WTC11 (cell line): Measurements from ENCODE around the gene HPSE2. TPM values are rescaled to one million over a fixed set of nuclear protein-coding genes. Genes with fewer than 3 reads are reported as not detected.

ENCODE experiments used
- ATAC-seq: fragments of 200-7000 bp; cut with Tn5 transposase; 2 replicates; pipeline ENCODE4 v1.10.0; 2021; ENCODE audit warnings: mild to moderate bottlenecking, moderate library complexity
- CTCF ChIA-PET: fragments of 300-600 bp; sonication (Branson Sonifier 250); formaldehyde crosslinking; loops from one replicate; lab custom pipeline; 2021; ENCODE audit warnings: antibody characterized with exemption; lab: Charles Lee
- POLR2A ChIA-PET: fragments of 350-600 bp; sonication (Branson Sonifier 250); formaldehyde crosslinking; loops from one replicate; lab custom pipeline; 2021; ENCODE audit warnings: antibody characterized with exemption; lab: Charles Lee
- DNase-seq: peaks from one replicate; pipeline ENCODE4 v3.0.0; 2021; ENCODE audit warnings: low spot score
- H3K27ac Mint-ChIP-seq: 2 replicates; pipeline ENCODE4 v1.8.0; 2021; ENCODE audit warnings: mixed read lengths
- H3K27me3 Mint-ChIP-seq: 2 replicates; pipeline ENCODE4 v1.8.0; 2021; ENCODE audit warnings: low read depth, mild to moderate bottlenecking, moderate library complexity, mixed read lengths
- H3K36me3 Mint-ChIP-seq: 2 replicates; pipeline ENCODE4 v1.8.0; 2021; ENCODE audit warnings: mixed read lengths
- H3K4me1 Mint-ChIP-seq: 2 replicates; pipeline ENCODE4 v1.8.0; 2022; ENCODE audit warnings: mixed read lengths
- H3K4me3 Mint-ChIP-seq: 2 replicates; pipeline ENCODE4 v1.8.0; 2021; ENCODE audit warnings: mild to moderate bottlenecking, moderate library complexity, mixed read lengths
- H3K9me3 Mint-ChIP-seq: 2 replicates; pipeline ENCODE4 v1.8.0; 2021; ENCODE audit warnings: mixed read lengths
- CREM ChIP-seq: sonication (generic); formaldehyde crosslinking; IDR thresholded peaks from 2 replicates; pipeline ENCODE4 v1.8.1; 2022; ENCODE audit warnings: mild to moderate bottlenecking, missing genetic modification reagents, moderate library complexity
- GRHL2 ChIP-seq: fragments of 250-450 bp; sonication (Bioruptor Pico); IDR thresholded peaks from 2 replicates; pipeline ENCODE4 v1.8.0; 2022; ENCODE audit warnings: mild to moderate bottlenecking, moderate library complexity; ENCODE audit not compliant: insufficient replicate concordance, severe bottlenecking
- NR1H2 ChIP-seq: sonication (generic); formaldehyde crosslinking; IDR thresholded peaks from 2 replicates; pipeline ENCODE4 v1.9.0; 2021; ENCODE audit warnings: mild to moderate bottlenecking, moderate library complexity, missing genetic modification reagents
- SP1 ChIP-seq: sonication (generic); formaldehyde crosslinking; conservative IDR thresholded peaks from 2 replicates; pipeline ENCODE4 v1.8.1; 2022; ENCODE audit warnings: missing genetic modification reagents
- TCF7 ChIP-seq: sonication (generic); formaldehyde crosslinking; IDR thresholded peaks from 2 replicates; pipeline ENCODE4 v1.8.0; 2022; ENCODE audit warnings: mild to moderate bottlenecking, low read depth, missing genetic modification reagents, moderate library complexity
- ZNF423 ChIP-seq: fragments of 250-450 bp; sonication (Bioruptor Pico); IDR thresholded peaks from 2 replicates; pipeline ENCODE4 v2.1.2; 2022; ENCODE audit warnings: mild to moderate bottlenecking, moderate library complexity
- ZNF671 ChIP-seq: fragments of 250-450 bp; sonication (Bioruptor Pico); IDR thresholded peaks from 2 replicates; pipeline ENCODE4 v1.8.0; 2021; ENCODE audit warnings: mild to moderate bottlenecking
- total RNA-seq: library from RNA; stranded (reverse); gene quantifications from 3 replicates; pipeline ENCODE4 v1.2.3, GENCODE V29; 2021
- TF ChIP-seq, protein P1 (sequence below): sonication (generic); formaldehyde crosslinking; IDR thresholded peaks from 2 replicates; pipeline ENCODE4 v1.8.0; 2023; ENCODE audit warnings: missing genetic modification reagents, mild to moderate bottlenecking, borderline replicate concordance
- TF ChIP-seq, protein P2 (sequence below): fragments of 200-600 bp; IDR thresholded peaks from 2 replicates; pipeline ENCODE4 v1.8.0; 2022; ENCODE audit warnings: antibody characterized with exemption
- TF ChIP-seq, protein P3 (sequence below): sonication (generic); formaldehyde crosslinking; IDR thresholded peaks from 2 replicates; pipeline ENCODE4 v1.8.0; 2022; ENCODE audit warnings: missing genetic modification reagents
- TF ChIP-seq, protein P4 (sequence below): fragments of 250-450 bp; sonication (Bioruptor Pico); IDR thresholded peaks from 2 replicates; pipeline ENCODE4 v1.9.0; 2021; ENCODE audit warnings: mild to moderate bottlenecking, borderline replicate concordance
- TF ChIP-seq, protein P5 (sequence below): sonication (generic); formaldehyde crosslinking; IDR thresholded peaks from 2 replicates; pipeline ENCODE4 v1.8.1; 2022; ENCODE audit warnings: mild to moderate bottlenecking, moderate library complexity, missing genetic modification reagents
- TF ChIP-seq, protein P6 (sequence below): fragments of 250-450 bp; sonication (Bioruptor Pico); IDR thresholded peaks from 2 replicates; pipeline ENCODE4 v1.9.0; 2021; ENCODE audit warnings: mild to moderate bottlenecking

The HPSE2 gene
- total RNA-seq, 1 experiment from 2014 or later = 0.66 TPM

DNA sequence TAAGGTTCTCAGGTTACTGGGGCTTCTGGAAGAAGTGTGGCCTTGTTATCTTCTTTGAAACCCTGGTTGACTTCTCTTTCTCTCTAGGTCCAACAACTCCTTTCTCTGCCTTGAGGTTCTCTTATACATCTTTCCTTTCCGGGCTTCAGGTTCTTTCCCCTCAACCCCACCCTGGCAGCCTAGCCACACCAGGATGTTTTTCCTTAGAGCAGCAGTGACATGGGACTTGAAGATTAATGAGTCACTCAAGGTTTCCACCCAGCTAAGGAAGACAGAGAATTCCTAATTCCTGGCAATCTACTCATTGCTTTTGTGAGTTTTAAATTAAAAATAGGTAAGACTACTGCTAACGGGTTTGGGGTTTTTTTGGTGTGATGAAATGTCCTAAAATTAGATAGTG, 667.1 kb downstream of the HPSE2 start:
- ChIA-PET CTCF (no interaction called here), POLR2A (no interaction called here)
- DNase-seq (no peak), ATAC-seq (no peak)
- Mint-ChIP-seq H3K36me3 (no peaks in the 10 kb centered on the region), H3K27me3 (no peaks in the 10 kb centered on the region), H3K27ac (no peak overlapping the region), H3K9me3 (no peaks in the 10 kb centered on the region), H3K4me1 (no peaks in the 10 kb centered on the region), H3K4me3 (no peak overlapping the region)
- no peak for TF ChIP-seq GRHL2
- TF ChIP-seq, protein P1, sequence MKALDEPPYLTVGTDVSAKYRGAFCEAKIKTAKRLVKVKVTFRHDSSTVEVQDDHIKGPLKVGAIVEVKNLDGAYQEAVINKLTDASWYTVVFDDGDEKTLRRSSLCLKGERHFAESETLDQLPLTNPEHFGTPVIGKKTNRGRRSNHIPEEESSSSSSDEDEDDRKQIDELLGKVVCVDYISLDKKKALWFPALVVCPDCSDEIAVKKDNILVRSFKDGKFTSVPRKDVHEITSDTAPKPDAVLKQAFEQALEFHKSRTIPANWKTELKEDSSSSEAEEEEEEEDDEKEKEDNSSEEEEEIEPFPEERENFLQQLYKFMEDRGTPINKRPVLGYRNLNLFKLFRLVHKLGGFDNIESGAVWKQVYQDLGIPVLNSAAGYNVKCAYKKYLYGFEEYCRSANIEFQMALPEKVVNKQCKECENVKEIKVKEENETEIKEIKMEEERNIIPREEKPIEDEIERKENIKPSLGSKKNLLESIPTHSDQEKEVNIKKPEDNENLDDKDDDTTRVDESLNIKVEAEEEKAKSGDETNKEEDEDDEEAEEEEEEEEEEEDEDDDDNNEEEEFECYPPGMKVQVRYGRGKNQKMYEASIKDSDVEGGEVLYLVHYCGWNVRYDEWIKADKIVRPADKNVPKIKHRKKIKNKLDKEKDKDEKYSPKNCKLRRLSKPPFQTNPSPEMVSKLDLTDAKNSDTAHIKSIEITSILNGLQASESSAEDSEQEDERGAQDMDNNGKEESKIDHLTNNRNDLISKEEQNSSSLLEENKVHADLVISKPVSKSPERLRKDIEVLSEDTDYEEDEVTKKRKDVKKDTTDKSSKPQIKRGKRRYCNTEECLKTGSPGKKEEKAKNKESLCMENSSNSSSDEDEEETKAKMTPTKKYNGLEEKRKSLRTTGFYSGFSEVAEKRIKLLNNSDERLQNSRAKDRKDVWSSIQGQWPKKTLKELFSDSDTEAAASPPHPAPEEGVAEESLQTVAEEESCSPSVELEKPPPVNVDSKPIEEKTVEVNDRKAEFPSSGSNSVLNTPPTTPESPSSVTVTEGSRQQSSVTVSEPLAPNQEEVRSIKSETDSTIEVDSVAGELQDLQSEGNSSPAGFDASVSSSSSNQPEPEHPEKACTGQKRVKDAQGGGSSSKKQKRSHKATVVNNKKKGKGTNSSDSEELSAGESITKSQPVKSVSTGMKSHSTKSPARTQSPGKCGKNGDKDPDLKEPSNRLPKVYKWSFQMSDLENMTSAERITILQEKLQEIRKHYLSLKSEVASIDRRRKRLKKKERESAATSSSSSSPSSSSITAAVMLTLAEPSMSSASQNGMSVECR (CRISPR knock-in tag) = no peak
- no peak for TF ChIP-seq TCF7 (CRISPR knock-in tag)
- no peak for TF ChIP-seq CREM
- TF ChIP-seq NR1H2 = no peak
- no peak for TF ChIP-seq ZNF671 (CRISPR knock-in tag)
- TF ChIP-seq, protein P2, sequence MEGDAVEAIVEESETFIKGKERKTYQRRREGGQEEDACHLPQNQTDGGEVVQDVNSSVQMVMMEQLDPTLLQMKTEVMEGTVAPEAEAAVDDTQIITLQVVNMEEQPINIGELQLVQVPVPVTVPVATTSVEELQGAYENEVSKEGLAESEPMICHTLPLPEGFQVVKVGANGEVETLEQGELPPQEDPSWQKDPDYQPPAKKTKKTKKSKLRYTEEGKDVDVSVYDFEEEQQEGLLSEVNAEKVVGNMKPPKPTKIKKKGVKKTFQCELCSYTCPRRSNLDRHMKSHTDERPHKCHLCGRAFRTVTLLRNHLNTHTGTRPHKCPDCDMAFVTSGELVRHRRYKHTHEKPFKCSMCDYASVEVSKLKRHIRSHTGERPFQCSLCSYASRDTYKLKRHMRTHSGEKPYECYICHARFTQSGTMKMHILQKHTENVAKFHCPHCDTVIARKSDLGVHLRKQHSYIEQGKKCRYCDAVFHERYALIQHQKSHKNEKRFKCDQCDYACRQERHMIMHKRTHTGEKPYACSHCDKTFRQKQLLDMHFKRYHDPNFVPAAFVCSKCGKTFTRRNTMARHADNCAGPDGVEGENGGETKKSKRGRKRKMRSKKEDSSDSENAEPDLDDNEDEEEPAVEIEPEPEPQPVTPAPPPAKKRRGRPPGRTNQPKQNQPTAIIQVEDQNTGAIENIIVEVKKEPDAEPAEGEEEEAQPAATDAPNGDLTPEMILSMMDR = no peak
- TF ChIP-seq ZNF423 (CRISPR knock-in tag) = no peak
- TF ChIP-seq, protein P3, sequence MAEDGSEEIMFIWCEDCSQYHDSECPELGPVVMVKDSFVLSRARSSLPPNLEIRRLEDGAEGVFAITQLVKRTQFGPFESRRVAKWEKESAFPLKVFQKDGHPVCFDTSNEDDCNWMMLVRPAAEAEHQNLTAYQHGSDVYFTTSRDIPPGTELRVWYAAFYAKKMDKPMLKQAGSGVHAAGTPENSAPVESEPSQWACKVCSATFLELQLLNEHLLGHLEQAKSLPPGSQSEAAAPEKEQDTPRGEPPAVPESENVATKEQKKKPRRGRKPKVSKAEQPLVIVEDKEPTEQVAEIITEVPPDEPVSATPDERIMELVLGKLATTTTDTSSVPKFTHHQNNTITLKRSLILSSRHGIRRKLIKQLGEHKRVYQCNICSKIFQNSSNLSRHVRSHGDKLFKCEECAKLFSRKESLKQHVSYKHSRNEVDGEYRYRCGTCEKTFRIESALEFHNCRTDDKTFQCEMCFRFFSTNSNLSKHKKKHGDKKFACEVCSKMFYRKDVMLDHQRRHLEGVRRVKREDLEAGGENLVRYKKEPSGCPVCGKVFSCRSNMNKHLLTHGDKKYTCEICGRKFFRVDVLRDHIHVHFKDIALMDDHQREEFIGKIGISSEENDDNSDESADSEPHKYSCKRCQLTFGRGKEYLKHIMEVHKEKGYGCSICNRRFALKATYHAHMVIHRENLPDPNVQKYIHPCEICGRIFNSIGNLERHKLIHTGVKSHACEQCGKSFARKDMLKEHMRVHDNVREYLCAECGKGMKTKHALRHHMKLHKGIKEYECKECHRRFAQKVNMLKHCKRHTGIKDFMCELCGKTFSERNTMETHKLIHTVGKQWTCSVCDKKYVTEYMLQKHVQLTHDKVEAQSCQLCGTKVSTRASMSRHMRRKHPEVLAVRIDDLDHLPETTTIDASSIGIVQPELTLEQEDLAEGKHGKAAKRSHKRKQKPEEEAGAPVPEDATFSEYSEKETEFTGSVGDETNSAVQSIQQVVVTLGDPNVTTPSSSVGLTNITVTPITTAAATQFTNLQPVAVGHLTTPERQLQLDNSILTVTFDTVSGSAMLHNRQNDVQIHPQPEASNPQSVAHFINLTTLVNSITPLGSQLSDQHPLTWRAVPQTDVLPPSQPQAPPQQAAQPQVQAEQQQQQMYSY = no peak
- TF ChIP-seq, protein P4, sequence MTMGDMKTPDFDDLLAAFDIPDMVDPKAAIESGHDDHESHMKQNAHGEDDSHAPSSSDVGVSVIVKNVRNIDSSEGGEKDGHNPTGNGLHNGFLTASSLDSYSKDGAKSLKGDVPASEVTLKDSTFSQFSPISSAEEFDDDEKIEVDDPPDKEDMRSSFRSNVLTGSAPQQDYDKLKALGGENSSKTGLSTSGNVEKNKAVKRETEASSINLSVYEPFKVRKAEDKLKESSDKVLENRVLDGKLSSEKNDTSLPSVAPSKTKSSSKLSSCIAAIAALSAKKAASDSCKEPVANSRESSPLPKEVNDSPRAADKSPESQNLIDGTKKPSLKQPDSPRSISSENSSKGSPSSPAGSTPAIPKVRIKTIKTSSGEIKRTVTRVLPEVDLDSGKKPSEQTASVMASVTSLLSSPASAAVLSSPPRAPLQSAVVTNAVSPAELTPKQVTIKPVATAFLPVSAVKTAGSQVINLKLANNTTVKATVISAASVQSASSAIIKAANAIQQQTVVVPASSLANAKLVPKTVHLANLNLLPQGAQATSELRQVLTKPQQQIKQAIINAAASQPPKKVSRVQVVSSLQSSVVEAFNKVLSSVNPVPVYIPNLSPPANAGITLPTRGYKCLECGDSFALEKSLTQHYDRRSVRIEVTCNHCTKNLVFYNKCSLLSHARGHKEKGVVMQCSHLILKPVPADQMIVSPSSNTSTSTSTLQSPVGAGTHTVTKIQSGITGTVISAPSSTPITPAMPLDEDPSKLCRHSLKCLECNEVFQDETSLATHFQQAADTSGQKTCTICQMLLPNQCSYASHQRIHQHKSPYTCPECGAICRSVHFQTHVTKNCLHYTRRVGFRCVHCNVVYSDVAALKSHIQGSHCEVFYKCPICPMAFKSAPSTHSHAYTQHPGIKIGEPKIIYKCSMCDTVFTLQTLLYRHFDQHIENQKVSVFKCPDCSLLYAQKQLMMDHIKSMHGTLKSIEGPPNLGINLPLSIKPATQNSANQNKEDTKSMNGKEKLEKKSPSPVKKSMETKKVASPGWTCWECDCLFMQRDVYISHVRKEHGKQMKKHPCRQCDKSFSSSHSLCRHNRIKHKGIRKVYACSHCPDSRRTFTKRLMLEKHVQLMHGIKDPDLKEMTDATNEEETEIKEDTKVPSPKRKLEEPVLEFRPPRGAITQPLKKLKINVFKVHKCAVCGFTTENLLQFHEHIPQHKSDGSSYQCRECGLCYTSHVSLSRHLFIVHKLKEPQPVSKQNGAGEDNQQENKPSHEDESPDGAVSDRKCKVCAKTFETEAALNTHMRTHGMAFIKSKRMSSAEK (CRISPR knock-in tag) = no peak
- no peak for TF ChIP-seq SP1 (CRISPR knock-in tag)
- TF ChIP-seq, protein P5, sequence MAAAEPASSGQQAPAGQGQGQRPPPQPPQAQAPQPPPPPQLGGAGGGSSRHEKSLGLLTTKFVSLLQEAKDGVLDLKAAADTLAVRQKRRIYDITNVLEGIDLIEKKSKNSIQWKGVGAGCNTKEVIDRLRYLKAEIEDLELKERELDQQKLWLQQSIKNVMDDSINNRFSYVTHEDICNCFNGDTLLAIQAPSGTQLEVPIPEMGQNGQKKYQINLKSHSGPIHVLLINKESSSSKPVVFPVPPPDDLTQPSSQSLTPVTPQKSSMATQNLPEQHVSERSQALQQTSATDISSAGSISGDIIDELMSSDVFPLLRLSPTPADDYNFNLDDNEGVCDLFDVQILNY (CRISPR knock-in tag) = no peak
- TF ChIP-seq, protein P6, sequence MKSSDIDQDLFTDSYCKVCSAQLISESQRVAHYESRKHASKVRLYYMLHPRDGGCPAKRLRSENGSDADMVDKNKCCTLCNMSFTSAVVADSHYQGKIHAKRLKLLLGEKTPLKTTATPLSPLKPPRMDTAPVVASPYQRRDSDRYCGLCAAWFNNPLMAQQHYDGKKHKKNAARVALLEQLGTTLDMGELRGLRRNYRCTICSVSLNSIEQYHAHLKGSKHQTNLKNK (CRISPR knock-in tag) = no peak
